ENCODE results near the gene RASAL2.

GRCh38 chr1:178494569-178494971, 400.7 kb downstream of the RASAL2 start:
- TF ChIP-seq USF2 (IDR thresholded peaks at IDR 0.05) (no peak), HMGXB4 (CRISPR knock-in tag; IDR thresholded peaks at IDR 0.05; ENCODE audit: borderline replicate concordance) (no peak), REST (IDR thresholded peaks at IDR 0.05) (no peak), CTCF (IDR thresholded peaks at IDR 0.05) (no peak), CBX2 (IDR thresholded peaks at IDR 0.05; ENCODE audit: borderline replicate concordance, low read depth) (no peak), EP300 (IDR thresholded peaks at IDR 0.05) (no peak)

Data from A549 (cell line).